ENCODE measurements around the gene TMEM269. TPM values are rescaled to one million over a fixed set of nuclear protein-coding genes. Genes with fewer than 3 reads are reported as not detected.

Gene TMEM269
- total RNA-seq, 1 donor from 2014 or later, result 0.39 TPM

- no peak for DNase-seq (ENCODE audit: low spot score)
- no peaks in the 10 kb centered on the region for H3K27me3 Mint-ChIP-seq (ENCODE audit: low read depth)
- no peaks in the 10 kb centered on the region for H3K9me3 Mint-ChIP-seq
- no peak overlapping the region for H3K4me3 Mint-ChIP-seq (ENCODE audit: low read depth)
- H3K36me3 Mint-ChIP-seq (ENCODE audit: low read depth), result no peaks in the 10 kb centered on the region
- peaks cover 8% of the 10 kb centered on the region for H3K4me1 Mint-ChIP-seq (ENCODE audit: low read depth)
- no peak overlapping the region for H3K27ac Mint-ChIP-seq
- intact Hi-C loops (cut with micrococcal nuclease), result no loop called here
Observed at GRCh38 chr1:42841010-42841409, 56.2 kb downstream of the TMEM269 start.

GRCh38 chr1:42841440-42842147, 56.8 kb downstream of the TMEM269 start:
- no peak overlapping the region for H3K27ac Mint-ChIP-seq
- H3K4me1 Mint-ChIP-seq (ENCODE audit: low read depth), result peaks cover 10% of the 10 kb centered on the region
- no peak overlapping the region for H3K4me3 Mint-ChIP-seq (ENCODE audit: low read depth)
- intact Hi-C loops (cut with micrococcal nuclease), result no loop called here
- H3K27me3 Mint-ChIP-seq (ENCODE audit: low read depth), result no peaks in the 10 kb centered on the region
- no peaks in the 10 kb centered on the region for H3K9me3 Mint-ChIP-seq
- H3K36me3 Mint-ChIP-seq (ENCODE audit: low read depth), result no peaks in the 10 kb centered on the region
- DNase-seq (ENCODE audit: low spot score), result no peak

GRCh38 chr1:42844592-42845140, 59.9 kb downstream of the TMEM269 start:
- H3K4me1 Mint-ChIP-seq (ENCODE audit: low read depth), result peaks cover 29% of the 10 kb centered on the region
- no peak for DNase-seq (ENCODE audit: low spot score)
- no peaks in the 10 kb centered on the region for H3K9me3 Mint-ChIP-seq
- H3K27me3 Mint-ChIP-seq (ENCODE audit: low read depth), result no peaks in the 10 kb centered on the region
- intact Hi-C loops (cut with micrococcal nuclease), result loop anchor here (5.0 kb wide), 3 partner anchors 77 to 187 kb away; partner anchors contain the start of genes C1orf50, P3H1 and PPIH
- peaks cover 11% of the 10 kb centered on the region for H3K36me3 Mint-ChIP-seq (ENCODE audit: low read depth)
- no peak overlapping the region for H3K27ac Mint-ChIP-seq
- H3K4me3 Mint-ChIP-seq (ENCODE audit: low read depth), result no peak overlapping the region

- Mint-ChIP-seq H3K4me3 (ENCODE audit: low read depth) (no peak overlapping the region), H3K27me3 (ENCODE audit: low read depth) (no peaks in the 10 kb centered on the region), H3K27ac (no peak overlapping the region), H3K4me1 (ENCODE audit: low read depth) (peaks cover 33% of the 10 kb centered on the region), H3K9me3 (no peaks in the 10 kb centered on the region), H3K36me3 (ENCODE audit: low read depth) (peaks cover 16% of the 10 kb centered on the region)
- intact Hi-C loops (cut with micrococcal nuclease), result loop anchor here (5.0 kb wide), 3 partner anchors 77 to 188 kb away; partner anchors contain the start of genes C1orf50, P3H1 and PPIH
- no peak for DNase-seq (ENCODE audit: low spot score)
Observed at GRCh38 chr1:42845193-42845592, 60.4 kb downstream of the TMEM269 start.

GRCh38 chr1:42845866-42846256, 61.1 kb downstream of the TMEM269 start:
- intact Hi-C loops (cut with micrococcal nuclease), result loop anchor here (1.0 to 5.0 kb wide), 5 partner anchors 29 to 189 kb away; partner anchors contain the start of genes C1orf50, ERMAP, P3H1 and PPIH
- Mint-ChIP-seq H3K27me3 (ENCODE audit: low read depth) (no peaks in the 10 kb centered on the region), H3K4me3 (ENCODE audit: low read depth) (peak overlapping the region; percentile 96), H3K4me1 (ENCODE audit: low read depth) (peaks cover 33% of the 10 kb centered on the region), H3K9me3 (no peaks in the 10 kb centered on the region), H3K27ac (peak overlapping the region; percentile 75), H3K36me3 (ENCODE audit: low read depth) (peaks cover 23% of the 10 kb centered on the region)
- no peak for DNase-seq (ENCODE audit: low spot score)

GRCh38 chr1:42846257-42847110, 61.7 kb downstream of the TMEM269 start, which contains the start of gene ZNF691:
ZNF691 (plus strand) TSS chr1:42846613; CDS start chr1:42849659, 3,046 bp downstream.
- intact Hi-C loops (cut with micrococcal nuclease), result loop anchor here (1.0 to 5.0 kb wide), 5 partner anchors 29 to 189 kb away; partner anchors contain the start of genes C1orf50, ERMAP, P3H1 and PPIH
- peak; percentile 86 for DNase-seq (ENCODE audit: low spot score)
- Mint-ChIP-seq H3K27ac (peak within 1 kb of the TSS; percentile 75), H3K4me1 (ENCODE audit: low read depth) (peaks cover 33% of the 10 kb centered on the region), H3K4me3 (ENCODE audit: low read depth) (peak within 1 kb of the TSS; percentile 96), H3K27me3 (ENCODE audit: low read depth) (no peaks in the 10 kb centered on the region), H3K9me3 (no peaks in the 10 kb centered on the region), H3K36me3 (ENCODE audit: low read depth) (peaks cover 29% of the 10 kb centered on the region)

GRCh38 chr1:42847111-42847595, 62.4 kb downstream of the TMEM269 start:
- Mint-ChIP-seq H3K4me1 (ENCODE audit: low read depth) (peaks cover 33% of the 10 kb centered on the region), H3K27me3 (ENCODE audit: low read depth) (no peaks in the 10 kb centered on the region), H3K27ac (peak overlapping the region; percentile 69), H3K4me3 (ENCODE audit: low read depth) (peak overlapping the region; percentile 96), H3K36me3 (ENCODE audit: low read depth) (peaks cover 33% of the 10 kb centered on the region), H3K9me3 (no peaks in the 10 kb centered on the region)
- intact Hi-C loops (cut with micrococcal nuclease), result loop anchor here (2.0 to 5.0 kb wide), 4 partner anchors 68 to 190 kb away; partner anchors contain the start of genes C1orf50, P3H1 and PPIH
- DNase-seq (ENCODE audit: low spot score), result no peak

- Mint-ChIP-seq H3K4me1 (ENCODE audit: low read depth) (peaks cover 33% of the 10 kb centered on the region), H3K27ac (peak overlapping the region; percentile 69), H3K9me3 (no peaks in the 10 kb centered on the region), H3K4me3 (ENCODE audit: low read depth) (peak overlapping the region; percentile 96), H3K27me3 (ENCODE audit: low read depth) (no peaks in the 10 kb centered on the region), H3K36me3 (ENCODE audit: low read depth) (peaks cover 40% of the 10 kb centered on the region)
- DNase-seq (ENCODE audit: low spot score), result no peak
- intact Hi-C loops (cut with micrococcal nuclease), result loop anchor here (2.0 to 5.0 kb wide), 4 partner anchors 69 to 191 kb away; partner anchors contain the start of genes C1orf50, P3H1 and PPIH
Observed at GRCh38 chr1:42847721-42848460, 63.1 kb downstream of the TMEM269 start.

GRCh38 chr1:42848823-42849537, 64.2 kb downstream of the TMEM269 start:
- Mint-ChIP-seq H3K9me3 (no peaks in the 10 kb centered on the region), H3K27ac (no peak overlapping the region), H3K27me3 (ENCODE audit: low read depth) (no peaks in the 10 kb centered on the region), H3K4me3 (ENCODE audit: low read depth) (no peak overlapping the region), H3K4me1 (ENCODE audit: low read depth) (peaks cover 33% of the 10 kb centered on the region), H3K36me3 (ENCODE audit: low read depth) (peaks cover 49% of the 10 kb centered on the region)
- DNase-seq (ENCODE audit: low spot score), result no peak
- intact Hi-C loops (cut with micrococcal nuclease), result loop anchor here (5.0 kb wide), 3 partner anchors 73 to 192 kb away; partner anchors contain the start of genes C1orf50, P3H1 and PPIH

- no peak for DNase-seq (ENCODE audit: low spot score)
- Mint-ChIP-seq H3K36me3 (ENCODE audit: low read depth) (peaks cover 50% of the 10 kb centered on the region), H3K9me3 (no peaks in the 10 kb centered on the region), H3K4me1 (ENCODE audit: low read depth) (peaks cover 28% of the 10 kb centered on the region), H3K27me3 (ENCODE audit: low read depth) (no peaks in the 10 kb centered on the region), H3K27ac (no peak overlapping the region), H3K4me3 (ENCODE audit: low read depth) (no peak overlapping the region)
- intact Hi-C loops (cut with micrococcal nuclease), result loop anchor here (5.0 kb wide), 3 partner anchors 72 to 193 kb away; partner anchors contain the start of genes C1orf50, P3H1 and PPIH
Observed at GRCh38 chr1:42849944-42850343, 65.2 kb downstream of the TMEM269 start.
